Measurements from ENCODE around the gene STK35.
"Not testable (repeated sequence)": the region's sequence is repeated elsewhere in the genome, so short reads cannot be mapped to it uniquely, and the experiment has no call there.

DNA sequence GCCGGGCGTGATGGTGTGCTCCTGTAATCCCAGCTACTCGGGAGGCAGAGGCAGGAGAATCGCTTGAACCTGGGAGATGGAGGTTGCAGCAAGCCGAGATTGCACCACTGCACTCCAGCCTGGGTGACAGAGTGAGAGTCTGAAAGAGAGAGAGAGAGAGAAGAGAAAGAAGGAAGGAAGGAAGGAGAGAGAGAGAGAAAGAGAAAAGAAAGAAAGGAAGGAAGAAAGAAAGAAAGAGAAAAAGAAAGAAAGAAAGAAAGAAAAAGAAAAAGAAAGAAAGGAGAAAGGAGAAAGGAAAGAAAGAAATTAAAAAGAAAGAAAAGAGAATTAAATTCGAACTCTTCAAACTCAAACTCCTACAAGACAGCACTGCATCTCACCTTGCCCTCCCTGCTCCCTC is 70.2 kb downstream of the STK35 start:
- TF ChIP-seq, protein P1, sequence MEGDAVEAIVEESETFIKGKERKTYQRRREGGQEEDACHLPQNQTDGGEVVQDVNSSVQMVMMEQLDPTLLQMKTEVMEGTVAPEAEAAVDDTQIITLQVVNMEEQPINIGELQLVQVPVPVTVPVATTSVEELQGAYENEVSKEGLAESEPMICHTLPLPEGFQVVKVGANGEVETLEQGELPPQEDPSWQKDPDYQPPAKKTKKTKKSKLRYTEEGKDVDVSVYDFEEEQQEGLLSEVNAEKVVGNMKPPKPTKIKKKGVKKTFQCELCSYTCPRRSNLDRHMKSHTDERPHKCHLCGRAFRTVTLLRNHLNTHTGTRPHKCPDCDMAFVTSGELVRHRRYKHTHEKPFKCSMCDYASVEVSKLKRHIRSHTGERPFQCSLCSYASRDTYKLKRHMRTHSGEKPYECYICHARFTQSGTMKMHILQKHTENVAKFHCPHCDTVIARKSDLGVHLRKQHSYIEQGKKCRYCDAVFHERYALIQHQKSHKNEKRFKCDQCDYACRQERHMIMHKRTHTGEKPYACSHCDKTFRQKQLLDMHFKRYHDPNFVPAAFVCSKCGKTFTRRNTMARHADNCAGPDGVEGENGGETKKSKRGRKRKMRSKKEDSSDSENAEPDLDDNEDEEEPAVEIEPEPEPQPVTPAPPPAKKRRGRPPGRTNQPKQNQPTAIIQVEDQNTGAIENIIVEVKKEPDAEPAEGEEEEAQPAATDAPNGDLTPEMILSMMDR (conservative IDR thresholded peaks at IDR 0.05; ENCODE audit: low read depth, low read length), result not testable (repeated sequence)
- not testable (repeated sequence) for TF ChIP-seq EZH2 (IDR thresholded peaks at IDR 0.05; ENCODE audit: borderline replicate concordance, low read depth, low read length, poor library complexity, severe bottlenecking)

All from A673 (cell line).